ENCODE results near the gene CCR4.

DNA sequence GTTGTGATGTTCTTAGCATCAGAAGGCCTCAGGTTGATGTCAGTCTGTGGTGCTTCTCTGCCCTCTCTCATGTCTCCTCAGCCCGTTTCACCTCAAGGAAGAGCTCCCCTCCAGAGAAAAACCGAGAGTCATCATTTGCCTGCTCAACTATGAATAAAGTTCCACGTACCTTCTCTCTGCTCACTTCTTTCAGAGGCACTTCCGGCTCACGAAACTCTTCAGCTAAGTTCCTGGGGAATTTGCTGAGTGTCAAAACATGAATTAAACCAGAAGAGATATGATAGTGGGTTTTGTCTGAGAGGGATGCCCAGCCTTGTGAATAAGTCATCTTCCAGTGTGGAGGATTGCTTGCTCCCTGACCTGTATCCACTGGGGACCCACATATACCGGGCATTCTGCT, 37.7 kb downstream of the CCR4 start:
- TF ChIP-seq, protein P1, sequence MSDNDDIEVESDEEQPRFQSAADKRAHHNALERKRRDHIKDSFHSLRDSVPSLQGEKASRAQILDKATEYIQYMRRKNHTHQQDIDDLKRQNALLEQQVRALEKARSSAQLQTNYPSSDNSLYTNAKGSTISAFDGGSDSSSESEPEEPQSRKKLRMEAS (IDR thresholded peaks at IDR 0.05) = no peak
- TF ChIP-seq ZBTB21 (CRISPR knock-in tag; IDR thresholded peaks at IDR 0.05) = no peak
- TF ChIP-seq, protein P2, sequence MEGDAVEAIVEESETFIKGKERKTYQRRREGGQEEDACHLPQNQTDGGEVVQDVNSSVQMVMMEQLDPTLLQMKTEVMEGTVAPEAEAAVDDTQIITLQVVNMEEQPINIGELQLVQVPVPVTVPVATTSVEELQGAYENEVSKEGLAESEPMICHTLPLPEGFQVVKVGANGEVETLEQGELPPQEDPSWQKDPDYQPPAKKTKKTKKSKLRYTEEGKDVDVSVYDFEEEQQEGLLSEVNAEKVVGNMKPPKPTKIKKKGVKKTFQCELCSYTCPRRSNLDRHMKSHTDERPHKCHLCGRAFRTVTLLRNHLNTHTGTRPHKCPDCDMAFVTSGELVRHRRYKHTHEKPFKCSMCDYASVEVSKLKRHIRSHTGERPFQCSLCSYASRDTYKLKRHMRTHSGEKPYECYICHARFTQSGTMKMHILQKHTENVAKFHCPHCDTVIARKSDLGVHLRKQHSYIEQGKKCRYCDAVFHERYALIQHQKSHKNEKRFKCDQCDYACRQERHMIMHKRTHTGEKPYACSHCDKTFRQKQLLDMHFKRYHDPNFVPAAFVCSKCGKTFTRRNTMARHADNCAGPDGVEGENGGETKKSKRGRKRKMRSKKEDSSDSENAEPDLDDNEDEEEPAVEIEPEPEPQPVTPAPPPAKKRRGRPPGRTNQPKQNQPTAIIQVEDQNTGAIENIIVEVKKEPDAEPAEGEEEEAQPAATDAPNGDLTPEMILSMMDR (CRISPR knock-in tag; IDR thresholded peaks at IDR 0.05) = no peak
- no peak for TF ChIP-seq NFKB2 (CRISPR knock-in tag; IDR thresholded peaks at IDR 0.05; ENCODE audit: borderline replicate concordance)
- no peak for TF ChIP-seq KLF13 (CRISPR knock-in tag; IDR thresholded peaks at IDR 0.05)
- TF ChIP-seq ELF1 (CRISPR knock-in tag; IDR thresholded peaks at IDR 0.05) = no peak
- no peak for TF ChIP-seq FOXK2 (IDR thresholded peaks at IDR 0.05)
- TF ChIP-seq, protein P3, sequence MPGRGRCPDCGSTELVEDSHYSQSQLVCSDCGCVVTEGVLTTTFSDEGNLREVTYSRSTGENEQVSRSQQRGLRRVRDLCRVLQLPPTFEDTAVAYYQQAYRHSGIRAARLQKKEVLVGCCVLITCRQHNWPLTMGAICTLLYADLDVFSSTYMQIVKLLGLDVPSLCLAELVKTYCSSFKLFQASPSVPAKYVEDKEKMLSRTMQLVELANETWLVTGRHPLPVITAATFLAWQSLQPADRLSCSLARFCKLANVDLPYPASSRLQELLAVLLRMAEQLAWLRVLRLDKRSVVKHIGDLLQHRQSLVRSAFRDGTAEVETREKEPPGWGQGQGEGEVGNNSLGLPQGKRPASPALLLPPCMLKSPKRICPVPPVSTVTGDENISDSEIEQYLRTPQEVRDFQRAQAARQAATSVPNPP (CRISPR knock-in tag; IDR thresholded peaks at IDR 0.05) = no peak
- no peak for TF ChIP-seq HDAC2 (CRISPR knock-in tag; IDR thresholded peaks at IDR 0.05)

All from HepG2 (cell line).